HepG2 (cell line): ENCODE measurements around the gene HLF. TPM values are rescaled to one million over a fixed set of nuclear protein-coding genes. Genes with fewer than 3 reads are reported as not detected.

ENCODE experiments used
- ATAC-seq: fragments of 200-7000 bp; cut with Tn5 transposase; 3 replicates; pipeline ENCODE4 v1.9.1; 2020; ENCODE audit warnings: mild to moderate bottlenecking, moderate library complexity
- BruUV-seq: library from RNA; stranded (reverse); fragments of 400-500 nt; replicated peaks from 2 replicates; lab custom pipeline; 2021; lab: Mats Ljungman, UMichigan
- CTCF ChIA-PET: fragments of 300-600 bp; formaldehyde crosslinking; extraction: SDS; loops from one replicate; lab custom pipeline; 2021; ENCODE audit warnings: low total read pairs, inconsistent platforms, low intra/inter-chr PET ratio; lab: Yijun Ruan, JAX
- POLR2A ChIA-PET: fragments of 350-600 bp; sonication (Branson Sonifier 250); formaldehyde crosslinking; loops from one replicate; lab custom pipeline; 2020; ENCODE audit warnings: antibody characterized with exemption, inconsistent platforms; lab: Yijun Ruan, JAX
- DNase-seq: peaks from one replicate; pipeline ENCODE4 v3.0.0-alpha.2; 2015; ENCODE audit warnings: low spot score
- FAIRE-seq: peaks from 3 replicates; lab custom pipeline; 2011; peaks lifted over from hg19 to GRCh38; lab: Jason Lieb, UNC
- H2AFZ ChIP-seq: one replicate; pipeline ENCODE4 v1.6.1; 2011; ENCODE audit warnings: low read length, inconsistent platforms
- H3K27ac ChIP-seq: fragments of 300-600 bp; 3 replicates; pipeline ENCODE4 v1.8.0; 2011; ENCODE audit warnings: mixed run types, mild to moderate bottlenecking, mixed read lengths, low read length, inconsistent platforms; ENCODE audit not compliant: insufficient read depth; ENCODE audit errors: extremely low read length
- H3K27me3 ChIP-seq, 2 experiments: fragments of 200-600 bp in 1 of 2; 2 replicates in 1 of 2; 3 replicates in 1 of 2; pipeline versions ENCODE4 v1.6.0 to v1.8.0; 2011; ENCODE audit warnings: low read length in 2 of 2, mild to moderate bottlenecking in 2 of 2, moderate library complexity in 2 of 2, inconsistent platforms in 1 of 2; ENCODE audit not compliant: insufficient read depth in 2 of 2, control insufficient read depth in 1 of 2
- H3K36me3 ChIP-seq, 2 experiments: fragments of 200-600 bp in 1 of 2; replicated peaks in 1 of 2; 2 replicates in 1 of 2; 3 replicates in 1 of 2; pipeline versions ENCODE4 v1.5.1 to v1.8.0; 2011; ENCODE audit warnings: low read length in 2 of 2, inconsistent platforms in 1 of 2; ENCODE audit not compliant: insufficient read depth in 2 of 2, control insufficient read depth in 1 of 2
- H3K4me1 ChIP-seq: 2 replicates; pipeline ENCODE4 v1.5.1; 2012; ENCODE audit warnings: low read length, inconsistent platforms; ENCODE audit not compliant: insufficient read depth
- H3K4me2 ChIP-seq: 2 replicates; pipeline ENCODE4 v1.6.0; 2011; ENCODE audit warnings: low read depth, low read length, inconsistent platforms
- H3K4me3 ChIP-seq, 3 experiments: fragments of 200-600 bp in 1 of 3; sonication (generic), shearing (Covaris generic) in 1 of 3; replicated peaks in 1 of 3; 2 replicates each; pipeline ENCODE4 v1.5.1; 2011 to 2016; ENCODE audit warnings: low read length in 3 of 3, inconsistent platforms in 2 of 3, low read depth in 2 of 3, mild to moderate bottlenecking in 2 of 3, control low read depth in 1 of 3, mixed read lengths in 1 of 3; ENCODE audit not compliant: insufficient read depth in 1 of 3
- H3K79me2 ChIP-seq: one replicate; pipeline ENCODE4 v1.6.1; 2011; ENCODE audit warnings: low read length, inconsistent platforms; ENCODE audit not compliant: insufficient read depth
- H3K9ac ChIP-seq: 2 replicates; pipeline ENCODE4 v1.6.0; 2011; ENCODE audit warnings: mild to moderate bottlenecking, low read depth, low read length, inconsistent platforms; ENCODE audit not compliant: insufficient read depth
- H3K9me3 ChIP-seq: 2 replicates; pipeline ENCODE4 v1.5.1; 2012; ENCODE audit warnings: mild to moderate bottlenecking, low read length
- H4K20me1 ChIP-seq: 2 replicates; pipeline ENCODE4 v1.6.0; 2011; ENCODE audit warnings: inconsistent platforms, mild to moderate bottlenecking, low read length, moderate library complexity; ENCODE audit not compliant: insufficient read depth
- JARID2 ChIP-seq: sonication (generic); formaldehyde crosslinking; IDR thresholded peaks from 2 replicates; pipeline ENCODE4 v1.8.1; 2023; ENCODE audit warnings: missing genetic modification reagents, inconsistent platforms; ENCODE audit not compliant: insufficient replicate concordance
- ZFP36L2 ChIP-seq: sonication (generic); formaldehyde crosslinking; IDR thresholded peaks from 2 replicates; pipeline ENCODE4 v1.4.0; 2020; ENCODE audit warnings: missing genetic modification reagents
- ZMYM2 ChIP-seq: sonication (generic); formaldehyde crosslinking; IDR thresholded peaks from 2 replicates; pipeline ENCODE4 v1.8.0; 2022; ENCODE audit warnings: mild to moderate bottlenecking, missing genetic modification reagents
- ZNF225 ChIP-seq: sonication (generic); formaldehyde crosslinking; IDR thresholded peaks from 2 replicates; pipeline ENCODE4 v1.4.0; 2020; ENCODE audit warnings: mild to moderate bottlenecking, missing genetic modification reagents
- ZNF569 ChIP-seq: sonication (generic); formaldehyde crosslinking; IDR thresholded peaks from 2 replicates; pipeline ENCODE4 v1.5.0; 2020; ENCODE audit warnings: mild to moderate bottlenecking, missing genetic modification reagents, moderate library complexity, borderline replicate concordance
- ZNF589 ChIP-seq: sonication (generic); formaldehyde crosslinking; conservative IDR thresholded peaks from 2 replicates; pipeline ENCODE4 v1.8.0; 2022; ENCODE audit warnings: mild to moderate bottlenecking, moderate library complexity, missing genetic modification reagents
- ZNF598 ChIP-seq: sonication (generic); formaldehyde crosslinking; IDR thresholded peaks from 2 replicates; pipeline ENCODE4 v1.5.1; 2020; ENCODE audit warnings: mild to moderate bottlenecking, missing genetic modification reagents, borderline replicate concordance
- ZNF616 ChIP-seq: sonication (generic); formaldehyde crosslinking; IDR thresholded peaks from 2 replicates; pipeline ENCODE4 v1.5.0; 2020; ENCODE audit warnings: low read depth, mild to moderate bottlenecking, missing genetic modification reagents
- WGBS: methylation state at CpG from one replicate; pipeline ENCODE4 v1.1.6; 2017; ENCODE audit warnings: low lambda C conversion rate; 5-methylcytosine and 5-hydroxymethylcytosine counted together
- in situ Hi-C: cut with HindIII; loops from 2 replicates; pipeline ENCODE4 v1.10.0; 2017; ENCODE audit warnings: low pct_unique_long_range_greater_than_20kb; ENCODE audit not compliant: extremely low pct_ligation_motif_present
- intact Hi-C: fragments of 100-400 bp; cut with micrococcal nuclease; formaldehyde crosslinking; loops from one replicate; pipeline ENCODE4 v1.10.0; 2022; ENCODE audit not compliant: unreplicated experiment
- polyA plus RNA-seq, 8 experiments: library from polyadenylated mRNA; depleted of rRNA in 3 of 8; stranded (reverse) in 7 of 8; unstranded in 1 of 8; fragments of >200 nt; fragmentation: Illumina TruSeq in 4 of 8; extraction: Trizol in 4 of 8; gene quantifications; 2 replicates each; pipeline versions ENCODE4 v1.2.1 to v1.2.3, GENCODE V29; 2011 to 2016; ENCODE audit warnings: low read depth in 4 of 8, missing spikeins in 1 of 8, mixed read lengths in 1 of 8; ENCODE audit not compliant: insufficient read depth in 1 of 8
- total RNA-seq, 5 experiments: library from RNA; depleted of rRNA; stranded (reverse); fragments of >200 nt; fragmentation: Illumina TruSeq; extraction: Trizol; gene quantifications; 2 replicates each; pipeline ENCODE4 v1.2.3, GENCODE V29; 2016; ENCODE audit warnings: low read depth in 1 of 5
- TF ChIP-seq, protein P1 (sequence below): sonication (generic); formaldehyde crosslinking; IDR thresholded peaks from 2 replicates; pipeline ENCODE4 v1.4.0; 2020; ENCODE audit warnings: missing genetic modification reagents, borderline replicate concordance
- TF ChIP-seq, protein P2 (sequence below): sonication (generic); formaldehyde crosslinking; IDR thresholded peaks from 2 replicates; pipeline ENCODE4 v1.4.0; 2020; ENCODE audit warnings: missing genetic modification reagents
- TF ChIP-seq, protein P3 (sequence below): sonication (generic); formaldehyde crosslinking; IDR thresholded peaks from 2 replicates; pipeline ENCODE4 v1.4.0; 2020; ENCODE audit warnings: missing genetic modification reagents, borderline replicate concordance
- TF ChIP-seq, protein P4 (sequence below): sonication (generic); formaldehyde crosslinking; IDR thresholded peaks from 2 replicates; pipeline ENCODE4 v1.8.0; 2022; ENCODE audit warnings: missing genetic modification reagents, mild to moderate bottlenecking, borderline replicate concordance

HLF gene
- total and polyA plus RNA-seq, 2 of the 13 experiments (the other 11 are each of a cell fraction or from before 2014, with no cell fraction given) = 202 to 346 TPM

DNA sequence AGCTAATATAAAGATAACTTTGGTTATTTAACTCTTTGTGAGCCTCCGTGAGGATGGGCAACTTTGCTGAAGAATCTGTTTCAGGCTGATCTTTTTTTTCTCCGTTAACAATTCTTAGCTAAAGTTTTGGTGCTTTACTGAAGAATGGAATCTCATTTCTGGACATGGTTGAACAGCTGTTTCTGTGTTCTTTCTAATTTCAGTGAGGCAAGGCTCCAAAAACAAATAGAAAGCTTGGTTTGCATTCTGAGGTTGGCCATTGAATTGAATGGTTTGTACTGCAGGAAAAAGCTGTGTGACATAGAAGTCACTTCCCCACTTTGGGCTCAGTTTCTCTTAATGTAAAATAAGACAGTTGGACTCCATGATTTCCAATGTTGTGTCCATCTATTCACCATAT is 22.3 kb upstream of the HLF start:
- H3K9me3 ChIP-seq = peaks cover 2% of the 10 kb centered on the region
- no peak for FAIRE-seq
- CTCF ChIA-PET = no interaction called here
- ATAC-seq = no peak
- no peak for DNase-seq
- POLR2A ChIA-PET = no interaction called here
- intact Hi-C loops (no loop called here), in situ Hi-C loops (no loop called here)
- no peaks in the 10 kb centered on the region for H3K36me3 ChIP-seq
- H3K9ac ChIP-seq = no peak overlapping the region
- WGBS = 91% methylated on average over 2 of the region's 2 CpGs
- H3K4me3 ChIP-seq = no peak overlapping the region
- H3K4me1 ChIP-seq = peaks cover 23% of the 10 kb centered on the region
- H3K27ac ChIP-seq = no peak overlapping the region
- no TSS peak for BruUV-seq
- H2AFZ ChIP-seq = no peak overlapping the region
- no peaks in the 10 kb centered on the region for H3K79me2 ChIP-seq
- H3K27me3 ChIP-seq = no peaks in the 10 kb centered on the region; a peak in 1 of 5 replicates
- no peaks in the 10 kb centered on the region for H4K20me1 ChIP-seq
- no peak overlapping the region for H3K4me2 ChIP-seq
- TF ChIP-seq ZNF569 (CRISPR knock-in tag) (no peak), ZNF598 (CRISPR knock-in tag) (no peak), ZNF225 (no peak), ZFP36L2 (no peak), JARID2 (CRISPR knock-in tag) (no peak), ZNF616 (CRISPR knock-in tag) (no peak), ZMYM2 (CRISPR knock-in tag) (no peak), ZNF589 (no peak)
- TF ChIP-seq, protein P1, sequence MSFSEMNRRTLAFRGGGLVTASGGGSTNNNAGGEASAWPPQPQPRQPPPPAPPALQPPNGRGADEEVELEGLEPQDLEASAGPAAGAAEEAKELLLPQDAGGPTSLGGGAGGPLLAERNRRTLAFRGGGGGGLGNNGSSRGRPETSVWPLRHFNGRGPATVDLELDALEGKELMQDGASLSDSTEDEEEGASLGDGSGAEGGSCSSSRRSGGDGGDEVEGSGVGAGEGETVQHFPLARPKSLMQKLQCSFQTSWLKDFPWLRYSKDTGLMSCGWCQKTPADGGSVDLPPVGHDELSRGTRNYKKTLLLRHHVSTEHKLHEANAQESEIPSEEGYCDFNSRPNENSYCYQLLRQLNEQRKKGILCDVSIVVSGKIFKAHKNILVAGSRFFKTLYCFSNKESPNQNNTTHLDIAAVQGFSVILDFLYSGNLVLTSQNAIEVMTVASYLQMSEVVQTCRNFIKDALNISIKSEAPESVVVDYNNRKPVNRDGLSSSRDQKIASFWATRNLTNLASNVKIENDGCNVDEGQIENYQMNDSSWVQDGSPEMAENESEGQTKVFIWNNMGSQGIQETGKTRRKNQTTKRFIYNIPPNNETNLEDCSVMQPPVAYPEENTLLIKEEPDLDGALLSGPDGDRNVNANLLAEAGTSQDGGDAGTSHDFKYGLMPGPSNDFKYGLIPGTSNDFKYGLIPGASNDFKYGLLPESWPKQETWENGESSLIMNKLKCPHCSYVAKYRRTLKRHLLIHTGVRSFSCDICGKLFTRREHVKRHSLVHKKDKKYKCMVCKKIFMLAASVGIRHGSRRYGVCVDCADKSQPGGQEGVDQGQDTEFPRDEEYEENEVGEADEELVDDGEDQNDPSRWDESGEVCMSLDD (CRISPR knock-in tag) = no peak
- TF ChIP-seq, protein P2, sequence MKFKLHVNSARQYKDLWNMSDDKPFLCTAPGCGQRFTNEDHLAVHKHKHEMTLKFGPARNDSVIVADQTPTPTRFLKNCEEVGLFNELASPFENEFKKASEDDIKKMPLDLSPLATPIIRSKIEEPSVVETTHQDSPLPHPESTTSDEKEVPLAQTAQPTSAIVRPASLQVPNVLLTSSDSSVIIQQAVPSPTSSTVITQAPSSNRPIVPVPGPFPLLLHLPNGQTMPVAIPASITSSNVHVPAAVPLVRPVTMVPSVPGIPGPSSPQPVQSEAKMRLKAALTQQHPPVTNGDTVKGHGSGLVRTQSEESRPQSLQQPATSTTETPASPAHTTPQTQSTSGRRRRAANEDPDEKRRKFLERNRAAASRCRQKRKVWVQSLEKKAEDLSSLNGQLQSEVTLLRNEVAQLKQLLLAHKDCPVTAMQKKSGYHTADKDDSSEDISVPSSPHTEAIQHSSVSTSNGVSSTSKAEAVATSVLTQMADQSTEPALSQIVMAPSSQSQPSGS = no peak
- TF ChIP-seq, protein P3, sequence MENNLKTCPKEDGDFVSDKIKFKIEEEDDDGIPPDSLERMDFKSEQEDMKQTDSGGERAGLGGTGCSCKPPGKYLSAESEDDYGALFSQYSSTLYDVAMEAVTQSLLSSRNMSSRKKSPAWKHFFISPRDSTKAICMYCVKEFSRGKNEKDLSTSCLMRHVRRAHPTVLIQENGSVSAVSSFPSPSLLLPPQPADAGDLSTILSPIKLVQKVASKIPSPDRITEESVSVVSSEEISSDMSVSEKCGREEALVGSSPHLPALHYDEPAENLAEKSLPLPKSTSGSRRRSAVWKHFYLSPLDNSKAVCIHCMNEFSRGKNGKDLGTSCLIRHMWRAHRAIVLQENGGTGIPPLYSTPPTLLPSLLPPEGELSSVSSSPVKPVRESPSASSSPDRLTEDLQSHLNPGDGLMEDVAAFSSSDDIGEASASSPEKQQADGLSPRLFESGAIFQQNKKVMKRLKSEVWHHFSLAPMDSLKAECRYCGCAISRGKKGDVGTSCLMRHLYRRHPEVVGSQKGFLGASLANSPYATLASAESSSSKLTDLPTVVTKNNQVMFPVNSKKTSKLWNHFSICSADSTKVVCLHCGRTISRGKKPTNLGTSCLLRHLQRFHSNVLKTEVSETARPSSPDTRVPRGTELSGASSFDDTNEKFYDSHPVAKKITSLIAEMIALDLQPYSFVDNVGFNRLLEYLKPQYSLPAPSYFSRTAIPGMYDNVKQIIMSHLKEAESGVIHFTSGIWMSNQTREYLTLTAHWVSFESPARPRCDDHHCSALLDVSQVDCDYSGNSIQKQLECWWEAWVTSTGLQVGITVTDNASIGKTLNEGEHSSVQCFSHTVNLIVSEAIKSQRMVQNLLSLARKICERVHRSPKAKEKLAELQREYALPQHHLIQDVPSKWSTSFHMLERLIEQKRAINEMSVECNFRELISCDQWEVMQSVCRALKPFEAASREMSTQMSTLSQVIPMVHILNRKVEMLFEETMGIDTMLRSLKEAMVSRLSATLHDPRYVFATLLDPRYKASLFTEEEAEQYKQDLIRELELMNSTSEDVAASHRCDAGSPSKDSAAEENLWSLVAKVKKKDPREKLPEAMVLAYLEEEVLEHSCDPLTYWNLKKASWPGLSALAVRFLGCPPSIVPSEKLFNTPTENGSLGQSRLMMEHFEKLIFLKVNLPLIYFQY = no peak
- TF ChIP-seq, protein P4, sequence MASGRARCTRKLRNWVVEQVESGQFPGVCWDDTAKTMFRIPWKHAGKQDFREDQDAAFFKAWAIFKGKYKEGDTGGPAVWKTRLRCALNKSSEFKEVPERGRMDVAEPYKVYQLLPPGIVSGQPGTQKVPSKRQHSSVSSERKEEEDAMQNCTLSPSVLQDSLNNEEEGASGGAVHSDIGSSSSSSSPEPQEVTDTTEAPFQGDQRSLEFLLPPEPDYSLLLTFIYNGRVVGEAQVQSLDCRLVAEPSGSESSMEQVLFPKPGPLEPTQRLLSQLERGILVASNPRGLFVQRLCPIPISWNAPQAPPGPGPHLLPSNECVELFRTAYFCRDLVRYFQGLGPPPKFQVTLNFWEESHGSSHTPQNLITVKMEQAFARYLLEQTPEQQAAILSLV (CRISPR knock-in tag) = no peak
